SK-N-SH (cell line): ENCODE results near the gene INHBA. TPM values are rescaled to one million over a fixed set of nuclear protein-coding genes. Genes with fewer than 3 reads are reported as not detected.

Experiments used
- CTCF ChIA-PET: fragments of 300-600, 350-600 bp; formaldehyde crosslinking; extraction: SDS; loops from one replicate; lab custom pipeline; 2021; lab: Yijun Ruan, JAX
- POLR2A ChIA-PET: fragments of 350-600 bp; sonication (Branson Sonifier 250); formaldehyde crosslinking; extraction: SDS; loops from one replicate; lab custom pipeline; 2020; ENCODE audit warnings: antibody characterized with exemption, inconsistent platforms; lab: Yijun Ruan, JAX
- DNase-seq: peaks from one replicate; pipeline ENCODE4 v3.0.0; 2012
- H2AFZ ChIP-seq: fragments of 200-600 bp; sonication (generic); 2 replicates; pipeline ENCODE4 v1.8.1; 2016; ENCODE audit warnings: antibody characterized with exemption, mild to moderate bottlenecking, low read depth
- H3F3A ChIP-seq: fragments of 200-600 bp; sonication (generic); replicated peaks from 2 replicates; pipeline ENCODE3; 2016; ENCODE audit warnings: antibody characterized with exemption, mild to moderate bottlenecking; ENCODE audit not compliant: insufficient read depth
- H3K27ac ChIP-seq, 2 experiments: fragments of 200-500 bp in 1 of 2; fragments of 200-600 bp in 1 of 2; sonication (Bioruptor generic) in 1 of 2; sonication (generic), shearing (Covaris generic) in 1 of 2; 2 replicates each; pipeline versions ENCODE4 v1.5.1 to v1.6.1; 2014 to 2016; ENCODE audit warnings: low read depth in 2 of 2, inconsistent platforms in 1 of 2, low read length in 1 of 2, mild to moderate bottlenecking in 1 of 2, mixed read lengths in 1 of 2
- H3K27me3 ChIP-seq: fragments of 200-600 bp; sonication (generic), shearing (Covaris generic); 2 replicates; pipeline ENCODE4 v1.6.1; 2016; ENCODE audit warnings: mixed run types; ENCODE audit not compliant: insufficient read depth
- H3K36me3 ChIP-seq, 2 experiments: fragments of 200-500 bp in 1 of 2; fragments of 200-600 bp in 1 of 2; sonication (Bioruptor generic) in 1 of 2; sonication (generic) in 1 of 2; replicated peaks in 1 of 2; 2 replicates each; pipeline versions ENCODE3 to v1.5.1; 2014 to 2016; ENCODE audit warnings: low read length in 1 of 2, mild to moderate bottlenecking in 1 of 2; ENCODE audit not compliant: insufficient read depth in 2 of 2, control insufficient read depth in 1 of 2
- H3K4me1 ChIP-seq, 2 experiments: fragments of 200-500 bp in 1 of 2; fragments of 200-600 bp in 1 of 2; sonication (Bioruptor generic) in 1 of 2; sonication (generic), shearing (Covaris generic) in 1 of 2; 2 replicates each; pipeline versions ENCODE4 v1.5.1 to v1.6.1; 2014 to 2016; ENCODE audit warnings: low read depth in 1 of 2, low read length in 1 of 2, mixed run types in 1 of 2; ENCODE audit not compliant: insufficient read depth in 2 of 2, control insufficient read depth in 1 of 2
- H3K4me2 ChIP-seq: fragments of 200-600 bp; sonication (generic), shearing (Covaris generic); 2 replicates; pipeline ENCODE4 v1.6.1; 2017; ENCODE audit warnings: mixed run types
- H3K4me3 ChIP-seq, 2 experiments: fragments of 200-500 bp in 1 of 2; fragments of 200-600 bp in 1 of 2; sonication (Bioruptor generic) in 1 of 2; sonication (generic), shearing (Covaris generic) in 1 of 2; 2 replicates each; pipeline versions ENCODE4 v1.5.1 to v1.8.1; 2014 to 2016; ENCODE audit warnings: low read depth in 2 of 2, inconsistent platforms in 1 of 2, low read length in 1 of 2, mild to moderate bottlenecking in 1 of 2, mixed read lengths in 1 of 2, moderate library complexity in 1 of 2
- H3K79me2 ChIP-seq: fragments of 200-600 bp; sonication (generic); 2 replicates; pipeline ENCODE4 v1.8.1; 2017; ENCODE audit warnings: mild to moderate bottlenecking; ENCODE audit not compliant: insufficient read depth
- H3K9ac ChIP-seq: fragments of 200-600 bp; sonication (generic); 2 replicates; pipeline ENCODE4 v1.6.1; 2017; ENCODE audit warnings: mixed run types
- H3K9me2 ChIP-seq: fragments of 200-600 bp; sonication (generic); 2 replicates; pipeline ENCODE4 v1.6.1; 2017; ENCODE audit warnings: mixed run types
- H3K9me3 ChIP-seq: fragments of 200-600 bp; sonication (generic); 2 replicates; pipeline ENCODE4 v1.6.1; 2017; ENCODE audit warnings: mixed run types, mild to moderate bottlenecking, moderate library complexity
- H4K20me1 ChIP-seq: fragments of 200-600 bp; sonication (generic); 2 replicates; pipeline ENCODE4 v1.6.1; 2017; ENCODE audit warnings: mild to moderate bottlenecking, mixed run types; ENCODE audit not compliant: insufficient read depth
- CHD2 ChIP-seq: fragments of 150-350 bp; IDR thresholded peaks from 2 replicates; pipeline ENCODE4 v1.6.1; 2018; ENCODE audit warnings: low read length; ENCODE audit not compliant: partially characterized antibody
- CTCF ChIP-seq: fragments of 200-600 bp; sonication (generic); IDR thresholded peaks from 2 replicates; pipeline ENCODE4 v1.6.1; 2017; ENCODE audit warnings: antibody characterized with exemption, mild to moderate bottlenecking, moderate library complexity
- ELF1 ChIP-seq: IDR thresholded peaks from 2 replicates; pipeline ENCODE4 v1.4.0; 2012
- EP300 ChIP-seq, 2 experiments: IDR thresholded peaks; 2 replicates each; pipeline versions ENCODE4 v1.4.0 to v1.6.1; 2012; ENCODE audit warnings: borderline replicate concordance in 1 of 2, low read depth in 1 of 2, low read length in 1 of 2
- EZH2phosphoT487 ChIP-seq: fragments of 200-600 bp; sonication (generic); IDR thresholded peaks from 2 replicates; pipeline ENCODE4 v1.6.1; 2017; ENCODE audit warnings: low read depth, mixed run types, mild to moderate bottlenecking, antibody characterized with exemption, moderate library complexity, borderline replicate concordance
- FOXM1 ChIP-seq: IDR thresholded peaks from 2 replicates; pipeline ENCODE4 v1.4.0; 2012; ENCODE audit warnings: low read depth, mild to moderate bottlenecking
- GABPA ChIP-seq: IDR thresholded peaks from 2 replicates; pipeline ENCODE4 v1.4.0; 2012; ENCODE audit warnings: low read depth, mild to moderate bottlenecking
- GATA2 ChIP-seq: sonication (generic); formaldehyde crosslinking; IDR thresholded peaks from 2 replicates; pipeline ENCODE4 v1.5.0; 2020; ENCODE audit warnings: mild to moderate bottlenecking, missing genetic modification reagents
- MAX ChIP-seq: IDR thresholded peaks from 2 replicates; pipeline ENCODE4 v1.4.0; 2012; ENCODE audit warnings: low read depth
- MEF2A ChIP-seq: IDR thresholded peaks from 2 replicates; pipeline ENCODE4 v1.4.0; 2012; ENCODE audit warnings: low read depth, borderline replicate concordance
- NFIC ChIP-seq: IDR thresholded peaks from 2 replicates; pipeline ENCODE4 v1.4.0; 2012; ENCODE audit warnings: borderline replicate concordance
- RAD21 ChIP-seq: IDR thresholded peaks from 2 replicates; pipeline ENCODE4 v1.6.1; 2012; ENCODE audit warnings: mild to moderate bottlenecking, low read length
- RFX5 ChIP-seq: IDR thresholded peaks from 2 replicates; pipeline ENCODE4 v1.6.1; 2012; ENCODE audit warnings: mild to moderate bottlenecking, improper control_type of control experiment, low read length
- RXRA ChIP-seq: IDR thresholded peaks from 2 replicates; pipeline ENCODE4 v1.4.0; 2012; ENCODE audit warnings: low read depth, mild to moderate bottlenecking, borderline replicate concordance
- SIN3A ChIP-seq: IDR thresholded peaks from 2 replicates; pipeline ENCODE4 v1.6.1; 2012; ENCODE audit warnings: low read depth, mild to moderate bottlenecking, low read length, moderate library complexity, borderline replicate concordance
- SMC3 ChIP-seq: IDR thresholded peaks from 2 replicates; pipeline ENCODE4 v1.6.1; 2012; ENCODE audit warnings: low read depth, low read length, improper control_type of control experiment
- TCF12 ChIP-seq: IDR thresholded peaks from 2 replicates; pipeline ENCODE4 v1.4.0; 2012
- TEAD4 ChIP-seq: IDR thresholded peaks from 2 replicates; pipeline ENCODE4 v1.4.0; 2012; ENCODE audit warnings: mild to moderate bottlenecking, borderline replicate concordance; ENCODE audit not compliant: insufficient read depth
- USF2 ChIP-seq: fragments of 150-350 bp; IDR thresholded peaks from 2 replicates; pipeline ENCODE4 v1.6.1; 2017; ENCODE audit warnings: antibody characterized with exemption, low read length, low read depth, borderline replicate concordance
- YY1 ChIP-seq: IDR thresholded peaks from 2 replicates; pipeline ENCODE4 v1.4.0; 2012; ENCODE audit warnings: low read depth, mild to moderate bottlenecking
- WGBS: methylation state at CpG from one replicate; pipeline ENCODE4 v1.1.6; 2017; ENCODE audit warnings: low lambda C conversion rate; 5-methylcytosine and 5-hydroxymethylcytosine counted together
- polyA plus RNA-seq, 3 experiments: library from polyadenylated mRNA; depleted of rRNA; stranded (reverse); fragments of >200 nt; gene quantifications; 2 replicates each; pipeline ENCODE4 v1.2.3, GENCODE V29; 2012

INHBA gene
- polyA plus RNA-seq, 1 of the 3 experiments (the other 2 are of a cell fraction): 81.0 TPM

- H3F3A ChIP-seq: no peaks in the 10 kb centered on the region
- no peak for DNase-seq
- H3K79me2 ChIP-seq: no peaks in the 10 kb centered on the region
- no peak overlapping the region for H3K9ac ChIP-seq
- 43% methylated on average over 1 of the region's 1 CpG for WGBS
- TF ChIP-seq FOXM1 (no peak), EP300 (IDR thresholded peaks at IDR 0.05; ENCODE audit: borderline replicate concordance in 1 of 2, low read depth in 1 of 2, low read length in 1 of 2) (no peak), GABPA (no peak), EZH2phosphoT487 (no peak), RFX5 (no peak), YY1 (no peak), ELF1 (no peak), MAX (no peak)
- ChIA-PET CTCF (interaction anchor here (0.8 to 1.6 kb wide), 3 partner anchors 53 to 475 kb away, joined by 3 to 5 read pairs (median 4); no protein-coding TSS in a partner anchor), POLR2A (no interaction called here)
- H3K4me2 ChIP-seq: no peak overlapping the region
- no peak overlapping the region for H2AFZ ChIP-seq
- H3K27ac ChIP-seq: no peak overlapping the region
- H3K9me3 ChIP-seq: no peaks in the 10 kb centered on the region
- H4K20me1 ChIP-seq: no peaks in the 10 kb centered on the region
- H3K4me3 ChIP-seq: no peak overlapping the region
- H3K9me2 ChIP-seq: no peaks in the 10 kb centered on the region; the same call in 1 of the 2 replicates
- no peaks in the 10 kb centered on the region for H3K36me3 ChIP-seq
- no peaks in the 10 kb centered on the region for H3K27me3 ChIP-seq
- no peaks in the 10 kb centered on the region; a peak in 1 of 4 replicates for H3K4me1 ChIP-seq
Observed at GRCh38 chr7:41643616-41644015, 59.3 kb downstream of the INHBA start.

- CTCF ChIA-PET: interaction anchor here (1.4 kb wide), 1 partner anchor 13 kb away, joined by 3 read pairs; no protein-coding TSS in a partner anchor
- no peaks in the 10 kb centered on the region for H3K27me3 ChIP-seq
- POLR2A ChIA-PET: no interaction called here
- H3K36me3 ChIP-seq: no peaks in the 10 kb centered on the region
- H3K27ac ChIP-seq: no peak overlapping the region
- no peak overlapping the region for H3K4me3 ChIP-seq
- no peak overlapping the region for H3K4me2 ChIP-seq
- H3F3A ChIP-seq: peaks cover 6% of the 10 kb centered on the region
- no peak overlapping the region for H3K9ac ChIP-seq
- WGBS: 88% methylated on average over 2 of the region's 2 CpGs
- no peaks in the 10 kb centered on the region; the same call in 1 of the 2 replicates for H3K9me2 ChIP-seq
- TF ChIP-seq GATA2 (CRISPR knock-in tag) (no peak), GABPA (no peak), CHD2 (no peak), MEF2A (no peak), TEAD4 (no peak), SIN3A (no peak), USF2 (no peak), SMC3 (no peak), RAD21 (no peak), TCF12 (no peak), ELF1 (no peak), NFIC (no peak), RXRA (no peak), RFX5 (no peak), YY1 (no peak), EZH2phosphoT487 (no peak), CTCF (no peak)
- H3K79me2 ChIP-seq: no peaks in the 10 kb centered on the region
- no peaks in the 10 kb centered on the region for H4K20me1 ChIP-seq
- H3K9me3 ChIP-seq: no peaks in the 10 kb centered on the region
- no peaks in the 10 kb centered on the region for H3K4me1 ChIP-seq
- H2AFZ ChIP-seq: no peak overlapping the region
- no peak for DNase-seq
Observed at GRCh38 chr7:41641665-41642014, 61.2 kb downstream of the INHBA start.
